MM.1S (cell line): ENCODE results near the gene HELZ2.
A peak's percentile ranks its signal among the peaks of the same experiment; 100 is the strongest.

Experiments
- DNase-seq: peaks from one replicate; pipeline ENCODE4 v3.0.0-alpha.2; 2015
- H2AFZ ChIP-seq: fragments of 300-600 bp; sonication (generic); 2 replicates; pipeline ENCODE4 v1.6.0; 2016; ENCODE audit warnings: antibody characterized with exemption, low read length
- H3F3A ChIP-seq: fragments of 300-600 bp; sonication (generic); 2 replicates; pipeline ENCODE4 v1.6.1; 2016; ENCODE audit warnings: mild to moderate bottlenecking, antibody characterized with exemption, low read length, moderate library complexity, mixed read lengths; ENCODE audit not compliant: insufficient read depth
- H3K27ac ChIP-seq: fragments of 300-600 bp; sonication (generic); 2 replicates; pipeline ENCODE4 v1.5.1; 2016; ENCODE audit warnings: mild to moderate bottlenecking, low read length
- H3K27me3 ChIP-seq: fragments of 300-600 bp; sonication (generic); replicated peaks from 2 replicates; pipeline ENCODE4 v1.6.0; 2016; ENCODE audit warnings: low read length; ENCODE audit not compliant: insufficient read depth
- H3K36me3 ChIP-seq: fragments of 300-600 bp; sonication (generic); replicated peaks from 2 replicates; pipeline ENCODE4 v1.6.1; 2016; ENCODE audit warnings: mild to moderate bottlenecking, low read length, mixed read lengths; ENCODE audit not compliant: insufficient read depth
- H3K4me1 ChIP-seq: fragments of 300-600 bp; sonication (generic); 2 replicates; pipeline ENCODE4 v1.6.1; 2016; ENCODE audit warnings: low read length, mixed read lengths
- H3K4me2 ChIP-seq: fragments of 300-600 bp; sonication (generic); 2 replicates; pipeline ENCODE4 v1.6.0; 2016; ENCODE audit warnings: low read depth, low read length
- H3K4me3 ChIP-seq: fragments of 300-600 bp; sonication (generic); 2 replicates; pipeline ENCODE4 v1.5.1; 2016; ENCODE audit warnings: low read length, mixed read lengths
- H3K79me2 ChIP-seq: fragments of 300-600 bp; sonication (generic); 2 replicates; pipeline ENCODE4 v1.6.1; 2016; ENCODE audit warnings: mixed run types, low read length, mixed read lengths
- H3K9ac ChIP-seq: fragments of 300-600 bp; sonication (generic); 2 replicates; pipeline ENCODE4 v1.6.1; 2016; ENCODE audit warnings: low read length, mixed read lengths
- H3K9me2 ChIP-seq: fragments of 300-600 bp; sonication (generic); replicated peaks from 2 replicates; pipeline ENCODE4 v1.6.1; 2016; ENCODE audit warnings: mild to moderate bottlenecking, low read length, mixed read lengths; ENCODE audit not compliant: insufficient read depth
- H3K9me3 ChIP-seq: fragments of 300-600 bp; sonication (generic); replicated peaks from 2 replicates; pipeline ENCODE4 v1.6.1; 2016; ENCODE audit warnings: mild to moderate bottlenecking, low read length, mixed read lengths; ENCODE audit not compliant: insufficient read depth
- H4K20me1 ChIP-seq: fragments of 300-600 bp; sonication (generic); 2 replicates; pipeline ENCODE4 v1.6.1; 2016; ENCODE audit warnings: mild to moderate bottlenecking, low read length, moderate library complexity, mixed read lengths; ENCODE audit not compliant: insufficient read depth
- EZH2 ChIP-seq: fragments of 300-600 bp; sonication (generic); optimal IDR thresholded peaks from 2 replicates; pipeline ENCODE3; 2017; ENCODE audit warnings: low read depth, mild to moderate bottlenecking, antibody characterized with exemption, low read length, mixed read lengths
- EZH2phosphoT487 ChIP-seq: fragments of 300-600 bp; sonication (generic); IDR thresholded peaks from 2 replicates; pipeline ENCODE4 v1.6.1; 2018; ENCODE audit warnings: antibody characterized with exemption, low read length
- TF ChIP-seq, protein P1 (sequence below): fragments of 300-600 bp; sonication (generic); IDR thresholded peaks from 2 replicates; pipeline ENCODE4 v1.5.1; 2016; ENCODE audit warnings: antibody characterized with exemption, low read length, mixed read lengths

Gene HELZ2

DNA sequence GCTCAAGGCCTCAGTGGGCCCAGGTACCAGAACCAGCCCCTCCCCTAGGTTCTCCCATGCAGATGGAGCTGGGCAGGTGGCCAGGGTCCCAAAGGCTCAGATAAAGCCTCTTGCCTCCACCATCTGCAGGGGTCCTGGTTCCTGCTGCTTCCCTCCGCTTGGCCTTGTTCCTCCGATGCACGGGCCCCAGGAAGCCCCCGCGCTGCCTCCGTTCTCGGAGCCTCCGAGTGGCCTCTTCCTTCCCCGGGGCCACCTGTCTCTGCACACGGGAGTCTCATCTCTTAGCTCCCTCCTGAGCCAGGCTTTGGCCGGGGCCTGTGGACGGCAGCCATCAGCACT, 35.0 kb downstream of the HELZ2 start:
- Histone ChIP-seq H3K36me3 (no peaks in the 10 kb centered on the region), H3K4me3 (no peak overlapping the region), H3K27me3 (peaks cover 53% of the 10 kb centered on the region), H3F3A (0 out of 2 replicates have a peak, but pooled peaks cover 4% of the 10 kb centered on the region), H3K4me1 (peaks cover 7% of the 10 kb centered on the region; the same call in 1 of the 2 replicates), H3K9me2 (no peaks in the 10 kb centered on the region), H3K9me3 (no peaks in the 10 kb centered on the region), H4K20me1 (no peaks in the 10 kb centered on the region), H3K9ac (no peak overlapping the region), H3K4me2 (no peak overlapping the region), H3K27ac (no peak overlapping the region), H3K79me2 (no peaks in the 10 kb centered on the region), H2AFZ (no peak overlapping the region)
- no peak for DNase-seq
- TF ChIP-seq, protein P1, sequence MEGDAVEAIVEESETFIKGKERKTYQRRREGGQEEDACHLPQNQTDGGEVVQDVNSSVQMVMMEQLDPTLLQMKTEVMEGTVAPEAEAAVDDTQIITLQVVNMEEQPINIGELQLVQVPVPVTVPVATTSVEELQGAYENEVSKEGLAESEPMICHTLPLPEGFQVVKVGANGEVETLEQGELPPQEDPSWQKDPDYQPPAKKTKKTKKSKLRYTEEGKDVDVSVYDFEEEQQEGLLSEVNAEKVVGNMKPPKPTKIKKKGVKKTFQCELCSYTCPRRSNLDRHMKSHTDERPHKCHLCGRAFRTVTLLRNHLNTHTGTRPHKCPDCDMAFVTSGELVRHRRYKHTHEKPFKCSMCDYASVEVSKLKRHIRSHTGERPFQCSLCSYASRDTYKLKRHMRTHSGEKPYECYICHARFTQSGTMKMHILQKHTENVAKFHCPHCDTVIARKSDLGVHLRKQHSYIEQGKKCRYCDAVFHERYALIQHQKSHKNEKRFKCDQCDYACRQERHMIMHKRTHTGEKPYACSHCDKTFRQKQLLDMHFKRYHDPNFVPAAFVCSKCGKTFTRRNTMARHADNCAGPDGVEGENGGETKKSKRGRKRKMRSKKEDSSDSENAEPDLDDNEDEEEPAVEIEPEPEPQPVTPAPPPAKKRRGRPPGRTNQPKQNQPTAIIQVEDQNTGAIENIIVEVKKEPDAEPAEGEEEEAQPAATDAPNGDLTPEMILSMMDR: no peak
- no peak for TF ChIP-seq EZH2phosphoT487
- no peak for TF ChIP-seq EZH2

GRCh38 chr20:63538204-63539091, 35.6 kb downstream of the HELZ2 start:
- 0 out of 2 replicates have a peak, but pooled peaks cover 4% of the 10 kb centered on the region for H3F3A ChIP-seq
- peak overlapping the region; percentile 98 for H3K4me2 ChIP-seq
- no peak overlapping the region for H3K9ac ChIP-seq
- H3K27ac ChIP-seq: no peak overlapping the region
- H3K9me3 ChIP-seq: no peaks in the 10 kb centered on the region
- peaks cover 53% of the 10 kb centered on the region for H3K27me3 ChIP-seq
- no peaks in the 10 kb centered on the region for H3K36me3 ChIP-seq
- H4K20me1 ChIP-seq: no peaks in the 10 kb centered on the region
- no peak for TF ChIP-seq EZH2phosphoT487
- no peak for TF ChIP-seq EZH2
- TF ChIP-seq, protein P1: no peak
- H2AFZ ChIP-seq: 0 out of 2 replicates have a peak overlapping the region, but pooled peaks have one; percentile 23
- no peak for DNase-seq
- H3K4me3 ChIP-seq: no peak overlapping the region
- no peaks in the 10 kb centered on the region for H3K79me2 ChIP-seq
- peaks cover 7% of the 10 kb centered on the region; the same call in 1 of the 2 replicates for H3K4me1 ChIP-seq
- H3K9me2 ChIP-seq: no peaks in the 10 kb centered on the region

- H3K9me3 ChIP-seq: no peaks in the 10 kb centered on the region
- peak overlapping the region; percentile 98 for H3K4me2 ChIP-seq
- H3F3A ChIP-seq: 0 out of 2 replicates have a peak, but pooled peaks cover 4% of the 10 kb centered on the region
- H3K4me1 ChIP-seq: peaks cover 7% of the 10 kb centered on the region; the same call in 1 of the 2 replicates
- peak overlapping the region; percentile 69; the same call in 1 of the 2 replicates for H3K9ac ChIP-seq
- no peaks in the 10 kb centered on the region for H3K9me2 ChIP-seq
- no peaks in the 10 kb centered on the region for H3K36me3 ChIP-seq
- H2AFZ ChIP-seq: peak overlapping the region; percentile 98
- peaks cover 48% of the 10 kb centered on the region for H3K27me3 ChIP-seq
- peak overlapping the region; percentile 61; the same call in 1 of the 2 replicates for H3K27ac ChIP-seq
- no peak for TF ChIP-seq EZH2
- TF ChIP-seq, protein P1: peak; percentile 87
- H3K4me3 ChIP-seq: peak overlapping the region; percentile 65
- no peaks in the 10 kb centered on the region for H4K20me1 ChIP-seq
- peak; percentile 96 for DNase-seq
- no peaks in the 10 kb centered on the region for H3K79me2 ChIP-seq
These were observed 36.4 kb downstream of the HELZ2 start for GRCh38 chr20:63537525-63538203.
